G401.6 (cell line): Measurements from ENCODE around the gene NEMP1.
A peak's percentile ranks its signal among the peaks of the same experiment; 100 is the strongest.
"Not testable (repeated sequence)": the region's sequence is repeated elsewhere in the genome, so short reads cannot be mapped to it uniquely, and the experiment has no call there.

Source experiments
- FAIRE-seq: peaks from 2 replicates; lab custom pipeline; 2012; peaks lifted over from hg19 to GRCh38; lab: Jason Lieb, UNC

Gene NEMP1, protein sequence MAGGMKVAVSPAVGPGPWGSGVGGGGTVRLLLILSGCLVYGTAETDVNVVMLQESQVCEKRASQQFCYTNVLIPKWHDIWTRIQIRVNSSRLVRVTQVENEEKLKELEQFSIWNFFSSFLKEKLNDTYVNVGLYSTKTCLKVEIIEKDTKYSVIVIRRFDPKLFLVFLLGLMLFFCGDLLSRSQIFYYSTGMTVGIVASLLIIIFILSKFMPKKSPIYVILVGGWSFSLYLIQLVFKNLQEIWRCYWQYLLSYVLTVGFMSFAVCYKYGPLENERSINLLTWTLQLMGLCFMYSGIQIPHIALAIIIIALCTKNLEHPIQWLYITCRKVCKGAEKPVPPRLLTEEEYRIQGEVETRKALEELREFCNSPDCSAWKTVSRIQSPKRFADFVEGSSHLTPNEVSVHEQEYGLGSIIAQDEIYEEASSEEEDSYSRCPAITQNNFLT

DNA sequence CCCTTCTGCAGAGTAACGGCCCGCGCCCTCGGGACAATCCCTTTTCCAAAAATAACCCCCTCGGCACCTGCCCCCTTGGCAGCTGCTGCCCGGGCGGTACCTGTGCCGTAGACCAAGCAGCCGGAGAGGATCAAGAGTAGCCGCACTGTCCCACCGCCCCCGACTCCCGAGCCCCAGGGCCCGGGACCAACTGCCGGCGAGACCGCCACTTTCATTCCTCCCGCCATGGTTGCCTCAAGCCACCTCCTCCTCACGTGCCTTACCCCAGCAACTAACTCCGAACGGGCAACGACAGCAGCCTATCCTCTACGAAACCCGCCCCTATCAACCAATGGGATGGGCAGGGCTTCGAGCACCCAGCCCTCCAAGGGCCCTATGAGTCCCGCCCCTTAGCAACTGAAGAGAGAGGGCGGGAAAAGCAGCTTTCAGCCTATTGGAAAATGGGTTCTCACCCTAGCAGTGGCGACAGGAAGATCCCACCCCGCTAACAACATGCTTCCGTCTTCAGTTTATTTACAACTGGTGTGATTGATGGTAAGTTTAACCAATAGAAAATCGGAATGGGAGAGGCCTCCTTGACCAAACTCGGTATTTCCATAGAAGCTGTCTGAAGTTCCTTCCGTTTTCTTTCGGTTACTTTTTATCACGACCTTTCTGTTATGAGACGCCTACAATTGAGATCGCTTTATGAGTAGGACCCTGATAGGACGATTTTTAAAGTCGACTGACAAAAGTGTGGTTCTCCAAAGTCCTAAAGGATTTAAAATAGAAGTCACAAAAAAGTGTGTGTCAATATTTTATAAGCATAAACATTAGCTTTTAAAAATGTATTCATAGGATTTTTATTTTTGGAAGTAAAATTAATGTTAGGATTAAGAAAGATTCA, at the start of gene NEMP1:
Gene NEMP1, minus strand, starts transcription at position 273 of the 886 bp plus-strand sequence. Its CDS starts 46 bp downstream, at position 227.
- FAIRE-seq, result peak; percentile 100

DNA sequence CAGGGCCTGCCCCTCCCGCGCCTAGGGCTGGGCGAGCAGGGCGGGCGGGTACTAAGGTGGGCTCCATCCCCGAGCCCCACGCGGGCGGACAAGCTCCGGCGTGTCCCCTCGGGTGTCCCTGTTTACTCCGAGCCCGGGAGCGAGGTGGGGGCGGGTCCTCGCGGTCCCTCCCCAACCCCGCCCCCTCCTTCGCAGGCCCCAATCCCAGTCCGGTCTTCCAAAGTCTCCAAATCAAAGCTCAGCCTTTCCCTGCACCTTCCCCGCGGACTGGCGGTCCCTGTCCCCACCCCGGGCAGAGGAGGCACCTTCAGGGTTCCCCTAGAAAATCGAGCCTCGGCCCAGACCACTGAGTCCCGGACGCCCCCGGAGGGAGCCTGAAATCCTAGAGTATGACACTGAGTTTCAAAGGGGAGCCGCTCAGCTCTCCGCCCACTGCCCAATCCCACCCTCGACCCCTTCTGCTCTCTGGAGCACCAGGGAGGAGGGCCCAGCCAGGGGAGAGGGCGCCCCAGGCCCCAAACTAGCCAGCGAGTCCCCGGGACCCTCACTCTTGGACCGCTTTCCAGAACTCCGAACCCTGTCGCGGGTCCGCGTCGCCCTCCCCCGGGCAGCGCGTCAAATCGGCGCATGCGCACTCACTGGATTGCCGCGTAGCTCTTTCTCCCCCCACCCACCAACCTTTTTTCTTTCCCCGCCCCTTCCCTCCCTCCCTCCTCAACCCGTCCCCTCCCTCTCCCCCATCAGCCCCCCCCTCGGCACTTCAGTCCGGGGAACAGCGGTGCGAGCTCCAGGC, 49.3 kb upstream of the NEMP1 start, which contains the start of gene LRP1:
Gene LRP1, plus strand, starts transcription at position 758 of the 793 bp plus-strand sequence. CDS start 482 bp downstream, outside the sequence.
- no peak for FAIRE-seq

DNA sequence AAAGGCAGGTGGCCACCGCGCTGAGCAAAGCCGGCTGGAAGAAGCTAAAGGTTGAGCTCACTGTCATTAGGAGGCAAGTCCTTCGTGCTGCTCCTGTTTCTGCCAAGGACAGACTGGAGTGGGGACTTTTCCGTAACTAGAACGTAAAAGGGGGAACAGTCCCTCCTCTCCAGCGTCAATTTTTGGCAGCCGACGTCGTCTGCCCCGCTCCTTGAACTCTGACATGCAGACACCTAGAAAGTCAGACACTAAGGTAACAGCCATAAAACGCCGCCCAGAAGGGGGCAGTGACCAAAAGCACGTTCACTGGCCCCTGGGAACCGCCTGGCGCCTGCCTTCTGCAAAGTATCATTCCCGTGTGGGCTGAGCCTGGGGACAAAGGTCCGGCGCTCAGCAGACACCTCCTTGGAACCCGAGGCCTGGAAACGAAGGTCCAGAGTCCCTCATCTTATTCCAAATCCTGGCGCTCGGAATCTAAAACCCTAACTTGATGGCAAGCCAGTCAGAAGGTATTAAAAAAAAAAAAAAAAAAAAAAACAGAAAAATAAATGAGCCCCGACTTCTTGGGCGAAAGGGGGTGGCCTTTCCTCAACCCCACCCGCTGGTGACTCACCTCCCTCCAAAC, 48.6 kb upstream of the NEMP1 start:
- no peak for FAIRE-seq

DNA sequence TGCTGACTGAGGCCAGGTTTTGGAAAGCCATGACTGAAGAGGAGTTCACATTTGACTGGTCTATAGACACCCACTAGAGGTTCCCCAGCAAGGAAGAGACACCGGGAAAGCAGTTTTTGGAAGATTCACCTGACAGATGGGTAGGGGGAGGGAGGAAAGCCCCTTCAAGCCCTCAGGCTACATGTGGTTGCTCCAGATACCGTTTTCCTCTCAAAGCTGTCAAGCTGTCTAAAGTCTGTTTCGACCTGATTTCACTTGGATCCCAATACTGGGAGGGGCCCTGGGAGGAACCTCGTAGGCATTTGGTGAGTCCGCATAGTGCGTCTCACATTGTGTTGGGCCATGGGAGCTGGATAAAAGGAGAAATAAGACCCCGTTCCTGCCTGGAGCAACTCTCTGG, 48.0 kb upstream of the NEMP1 start:
- FAIRE-seq, result no peak

DNA sequence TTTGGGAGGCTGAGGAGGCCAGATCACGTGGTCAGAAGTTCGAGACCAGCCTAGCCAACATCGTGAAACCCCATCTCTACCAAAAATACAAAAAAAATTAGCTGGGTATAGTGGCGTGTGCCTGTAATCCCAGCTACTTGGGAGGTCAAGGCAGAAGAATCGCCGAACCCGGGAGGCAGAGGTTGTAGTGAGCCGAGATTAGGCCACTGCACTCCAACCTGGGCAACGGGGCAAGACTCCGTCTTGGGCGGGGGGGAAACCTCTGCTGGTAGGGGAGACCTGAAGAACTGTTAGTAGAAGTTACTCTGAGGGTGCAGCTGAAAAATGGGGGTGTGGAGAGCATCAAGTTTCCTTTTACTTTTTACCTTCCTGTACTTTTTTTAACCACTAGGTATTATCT, 47.5 kb upstream of the NEMP1 start:
- FAIRE-seq, result no peak

DNA sequence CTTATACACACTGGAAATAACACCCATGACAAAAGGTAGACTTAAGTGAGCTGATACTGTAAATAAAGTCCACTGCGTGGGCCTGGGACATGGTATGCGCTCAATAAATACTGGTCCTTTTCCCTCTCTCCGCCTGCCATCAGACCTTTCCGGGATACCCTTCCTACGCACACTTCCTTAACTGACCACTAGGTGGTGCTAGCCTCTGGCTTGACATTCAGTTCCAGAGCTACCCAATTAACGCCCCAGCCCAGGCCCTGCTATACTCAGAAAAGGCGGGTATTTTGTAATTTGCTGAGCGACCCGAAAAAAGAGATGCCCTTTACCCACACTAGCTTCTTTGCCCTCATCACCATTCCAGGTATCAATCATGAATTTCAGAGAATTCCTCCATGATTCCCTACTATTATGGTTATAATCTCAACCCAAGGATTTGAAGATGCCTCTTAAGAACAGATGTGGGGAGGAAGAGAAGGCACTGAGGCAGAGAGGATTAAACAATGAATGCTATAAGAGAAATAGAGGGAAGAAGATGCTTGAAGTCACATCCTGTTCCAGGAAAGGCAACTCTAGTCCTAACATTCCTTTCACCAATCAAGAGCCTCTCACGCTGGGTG, 45.8 kb upstream of the NEMP1 start:
- FAIRE-seq, result peak; percentile 39

DNA sequence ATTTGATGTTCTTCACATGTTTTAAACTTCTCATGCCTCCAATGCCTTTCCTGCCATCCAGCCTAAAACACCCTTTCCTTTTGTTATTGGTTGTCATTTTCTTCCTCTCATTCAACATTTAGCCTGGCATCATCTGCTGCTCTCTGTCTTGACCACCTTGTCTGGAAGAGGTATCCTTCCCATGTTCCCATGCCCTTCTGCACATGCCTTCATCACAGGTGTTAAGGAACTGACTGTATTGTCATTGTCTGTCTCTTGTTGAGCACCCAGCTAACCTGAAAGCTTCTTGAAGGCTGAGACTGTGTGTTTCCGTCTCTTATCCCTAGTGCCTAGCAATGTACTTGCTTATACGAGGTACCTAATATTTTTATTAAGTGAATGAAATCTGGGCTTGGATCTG, 45.2 kb upstream of the NEMP1 start:
- FAIRE-seq, result no peak

DNA sequence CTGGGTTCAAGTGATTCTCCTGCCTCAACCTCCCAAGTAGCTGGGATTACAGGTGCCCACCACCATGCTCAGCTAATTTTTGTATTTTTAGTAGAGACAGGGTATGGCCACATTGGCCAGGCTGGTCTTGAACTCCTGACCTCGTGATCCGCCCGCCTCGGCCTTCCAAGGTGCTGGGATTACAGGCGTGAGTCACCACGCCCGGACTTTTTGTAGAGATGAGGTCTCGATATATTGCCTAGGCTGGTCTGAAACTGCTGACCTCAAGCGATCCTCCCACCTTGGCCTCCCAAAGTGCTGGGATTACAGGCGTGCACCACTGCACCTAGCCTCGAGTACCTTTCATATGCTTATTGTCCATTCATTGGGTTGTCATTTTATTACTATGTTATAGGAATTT, 42.1 kb upstream of the NEMP1 start:
- not testable (repeated sequence) for FAIRE-seq

DNA sequence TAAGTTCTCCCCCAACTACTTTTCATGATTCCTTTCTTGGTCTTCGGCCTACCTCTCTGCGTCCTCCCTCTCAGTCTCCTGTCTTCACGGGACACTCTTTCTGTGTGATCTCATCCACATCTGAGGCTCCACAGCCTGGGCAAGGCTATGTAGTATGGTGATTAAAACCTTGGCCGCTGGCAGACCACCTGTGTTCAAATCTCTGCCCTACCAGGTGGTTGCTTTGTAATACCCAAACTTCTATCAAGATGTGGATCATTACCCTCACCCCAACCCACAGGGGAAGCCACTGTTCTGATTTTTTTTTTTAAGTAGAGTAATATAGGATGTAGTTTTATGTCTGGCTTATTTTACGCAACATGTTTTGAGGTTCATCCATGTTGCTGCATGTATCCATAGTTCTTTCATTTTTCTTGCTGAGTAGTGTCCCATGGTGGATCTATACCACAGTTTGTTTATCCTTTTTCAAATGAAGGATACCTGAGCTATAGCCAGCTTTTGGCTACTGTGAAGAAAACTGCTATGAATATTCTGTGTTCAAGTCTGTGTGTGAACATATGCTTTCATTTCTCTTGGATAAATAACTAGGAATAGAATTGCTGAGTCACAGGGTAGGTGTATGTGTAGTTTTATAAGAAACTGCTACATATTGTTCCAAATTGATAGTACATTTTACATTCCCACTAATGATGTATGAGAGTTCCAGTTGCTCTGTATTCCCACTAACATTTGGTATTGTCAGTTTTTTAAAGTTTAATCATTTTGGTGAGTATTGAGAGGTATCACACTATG, 40.9 kb upstream of the NEMP1 start:
- FAIRE-seq, result no peak

DNA sequence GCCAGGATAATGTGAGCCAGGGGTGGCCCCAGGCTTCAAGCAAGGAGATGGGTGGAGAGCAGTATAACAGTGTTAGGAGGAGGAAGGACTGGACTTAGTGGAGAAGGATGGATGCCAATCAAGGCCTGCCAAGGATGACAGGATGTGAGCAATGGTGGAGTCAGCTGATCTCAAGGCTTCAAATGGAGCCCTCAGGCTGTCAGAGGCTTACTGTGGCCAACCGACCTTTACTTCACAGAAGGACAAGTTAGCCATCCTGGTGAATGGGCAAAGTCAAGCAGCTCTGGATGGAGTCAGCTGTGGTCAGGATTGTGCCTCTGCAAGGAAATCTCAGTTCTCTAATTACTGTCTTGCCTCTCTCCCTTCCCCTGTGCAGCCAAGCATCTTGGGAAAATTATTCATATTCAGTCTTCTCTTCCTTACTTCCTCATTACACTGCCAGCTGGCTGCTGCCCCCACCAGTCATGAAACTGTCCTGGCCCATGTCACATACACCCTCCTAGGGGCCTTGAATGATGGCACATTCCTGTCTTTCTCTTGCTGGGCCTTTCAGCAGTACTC, 40.2 kb upstream of the NEMP1 start:
- no peak for FAIRE-seq

DNA sequence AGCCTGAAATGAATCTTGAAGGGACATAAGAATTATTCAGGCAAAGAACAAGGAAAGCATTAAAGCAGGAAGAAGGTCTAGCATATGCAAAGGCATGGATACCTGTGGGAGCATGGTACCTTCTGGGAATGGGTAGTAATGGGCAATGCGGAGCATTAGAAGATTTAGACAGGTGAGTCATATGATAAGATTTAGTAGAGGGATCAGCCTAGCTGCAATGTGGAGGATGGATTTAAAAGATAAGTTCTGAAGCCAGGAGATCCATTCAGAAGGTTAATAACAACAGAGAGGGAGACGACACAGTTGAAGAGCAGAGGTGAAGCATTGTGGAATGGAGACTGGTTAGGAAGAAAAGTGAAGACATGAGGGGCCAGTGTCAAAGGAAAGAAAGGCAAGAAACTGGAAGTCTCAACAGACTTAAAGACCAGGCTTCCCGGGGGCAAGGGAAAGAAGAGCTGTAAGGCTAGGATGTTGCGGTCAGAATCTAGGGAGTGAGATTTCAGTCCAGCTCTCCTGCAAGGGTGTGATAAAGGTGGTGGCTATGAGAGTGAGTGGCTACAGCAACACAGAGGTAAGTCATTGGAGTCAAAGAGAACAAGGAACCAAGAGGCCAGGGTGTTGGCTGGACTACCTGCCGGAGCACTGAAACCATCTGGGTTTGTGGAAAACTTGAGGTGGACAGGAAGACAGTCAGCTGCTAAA, 38.1 kb upstream of the NEMP1 start:
- no peak for FAIRE-seq

DNA sequence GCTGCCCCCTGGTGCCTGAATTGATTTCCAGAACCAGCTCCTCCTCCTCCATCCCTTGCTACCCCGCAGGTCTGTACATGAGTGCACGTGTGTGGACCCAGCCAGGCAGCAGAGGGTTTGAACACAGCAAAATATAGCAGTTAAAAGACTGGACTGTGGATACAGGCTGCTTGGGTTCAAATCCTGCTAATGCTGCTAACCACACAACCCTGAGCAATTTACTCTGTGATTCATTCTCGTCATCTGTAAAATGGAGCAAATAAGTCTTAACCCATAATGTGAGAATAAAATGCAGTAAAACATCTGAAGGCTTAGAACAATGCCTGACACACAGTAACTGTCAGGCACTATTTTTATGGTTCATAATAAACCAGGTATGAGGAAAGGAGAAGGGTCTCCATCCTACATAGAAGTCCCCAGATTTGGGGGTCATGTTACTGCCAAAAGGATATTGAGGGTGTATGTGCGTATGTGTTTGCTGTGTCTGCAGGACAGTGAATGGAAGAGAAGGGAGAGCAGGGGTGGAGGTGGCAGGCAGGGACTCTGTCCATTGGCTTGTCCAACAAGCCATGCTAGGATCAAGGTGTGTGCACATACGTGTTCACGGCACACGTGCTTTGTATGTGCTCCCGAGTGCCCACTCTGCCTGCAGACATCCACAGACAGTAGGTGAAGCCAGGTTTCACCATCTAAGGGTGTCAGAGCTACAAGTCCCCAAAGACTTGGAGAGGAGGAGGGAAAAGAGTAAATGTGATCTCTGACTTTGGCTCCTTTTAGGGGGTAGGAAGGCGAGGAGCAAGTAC, 34.1 kb upstream of the NEMP1 start:
- no peak for FAIRE-seq

DNA sequence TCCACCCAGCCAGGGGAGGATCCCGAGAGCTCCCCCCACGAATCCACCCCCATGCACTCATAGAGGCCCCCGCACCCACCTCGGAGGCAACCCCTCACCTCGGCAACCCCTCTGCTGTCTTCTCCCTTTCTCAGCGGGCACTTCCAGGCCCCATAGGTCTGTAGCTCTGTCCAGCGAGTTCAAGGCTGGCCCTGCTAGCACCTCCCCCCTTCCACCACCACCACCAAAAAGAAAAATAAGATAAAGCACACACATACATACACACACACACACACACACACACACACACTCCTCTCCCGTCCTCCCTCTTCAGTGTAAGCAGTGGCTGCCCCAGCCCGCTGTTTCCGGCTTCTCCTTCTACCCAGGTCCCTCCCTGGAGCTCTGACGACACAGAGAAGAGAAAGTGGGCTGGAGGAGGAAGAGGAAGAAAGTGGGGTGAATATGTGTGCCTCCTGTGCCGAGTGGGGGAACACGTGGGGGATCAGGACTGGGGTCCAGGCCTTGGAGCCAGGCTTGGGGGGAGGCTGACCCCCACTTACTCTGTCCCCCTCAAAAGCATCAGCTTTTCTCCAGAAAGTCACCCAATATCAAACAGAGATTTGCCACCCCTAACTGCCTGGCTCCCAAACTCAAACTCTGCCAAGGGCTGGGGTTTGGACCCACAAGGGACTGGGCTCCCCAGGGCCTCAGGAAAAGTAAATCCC, 32.6 kb upstream of the NEMP1 start, which contains the start of gene STAT6:
Gene STAT6, minus strand, starts transcription at position 332 of the 704 bp plus-strand sequence. CDS start 3,084 bp downstream, outside the sequence.
- FAIRE-seq, result no peak

DNA sequence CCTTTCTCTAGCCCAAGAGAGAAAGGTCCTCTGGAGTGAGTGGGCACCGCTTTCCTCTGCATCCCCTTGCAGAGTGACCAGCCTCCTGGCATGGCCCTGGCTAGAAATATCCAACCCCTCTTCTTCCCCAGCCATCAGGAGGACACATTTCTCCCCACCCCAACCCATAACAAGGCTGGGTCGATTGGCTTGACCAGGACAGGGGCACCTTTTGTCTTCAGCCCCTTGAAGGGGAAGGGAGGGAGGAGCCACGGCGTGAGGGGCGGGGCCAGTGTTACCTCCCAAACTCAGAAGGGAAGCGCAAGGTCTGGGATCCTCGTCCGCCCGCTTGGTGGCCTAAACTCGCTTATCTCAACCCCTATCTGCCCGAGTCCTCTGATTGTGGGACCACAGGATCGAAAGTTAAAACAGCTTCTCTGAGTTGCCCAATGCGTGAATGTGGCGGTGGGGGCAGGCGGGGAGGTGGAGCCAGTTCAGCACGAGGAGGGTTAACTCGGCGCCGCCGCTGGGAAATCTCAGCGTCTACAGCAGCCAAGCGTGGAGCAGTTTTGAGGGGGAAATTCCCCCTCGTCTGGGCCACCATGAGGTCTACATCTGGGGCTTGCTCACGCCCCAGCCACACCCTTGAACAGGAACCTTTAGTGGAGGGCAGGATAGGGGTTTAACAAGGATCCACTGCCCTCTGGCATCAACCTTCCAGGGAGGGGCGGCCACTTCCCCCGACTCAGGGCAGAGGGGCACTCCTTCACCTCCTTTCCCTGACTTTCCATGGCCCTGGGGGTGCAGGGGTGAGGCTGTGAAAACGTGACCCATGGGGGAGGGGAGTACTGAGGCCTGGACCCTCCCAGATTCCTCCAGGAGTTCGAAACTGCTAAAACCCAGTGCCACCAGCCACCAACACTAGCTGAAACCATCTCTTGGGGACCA, 31.8 kb upstream of the NEMP1 start:
- FAIRE-seq, result no peak

DNA sequence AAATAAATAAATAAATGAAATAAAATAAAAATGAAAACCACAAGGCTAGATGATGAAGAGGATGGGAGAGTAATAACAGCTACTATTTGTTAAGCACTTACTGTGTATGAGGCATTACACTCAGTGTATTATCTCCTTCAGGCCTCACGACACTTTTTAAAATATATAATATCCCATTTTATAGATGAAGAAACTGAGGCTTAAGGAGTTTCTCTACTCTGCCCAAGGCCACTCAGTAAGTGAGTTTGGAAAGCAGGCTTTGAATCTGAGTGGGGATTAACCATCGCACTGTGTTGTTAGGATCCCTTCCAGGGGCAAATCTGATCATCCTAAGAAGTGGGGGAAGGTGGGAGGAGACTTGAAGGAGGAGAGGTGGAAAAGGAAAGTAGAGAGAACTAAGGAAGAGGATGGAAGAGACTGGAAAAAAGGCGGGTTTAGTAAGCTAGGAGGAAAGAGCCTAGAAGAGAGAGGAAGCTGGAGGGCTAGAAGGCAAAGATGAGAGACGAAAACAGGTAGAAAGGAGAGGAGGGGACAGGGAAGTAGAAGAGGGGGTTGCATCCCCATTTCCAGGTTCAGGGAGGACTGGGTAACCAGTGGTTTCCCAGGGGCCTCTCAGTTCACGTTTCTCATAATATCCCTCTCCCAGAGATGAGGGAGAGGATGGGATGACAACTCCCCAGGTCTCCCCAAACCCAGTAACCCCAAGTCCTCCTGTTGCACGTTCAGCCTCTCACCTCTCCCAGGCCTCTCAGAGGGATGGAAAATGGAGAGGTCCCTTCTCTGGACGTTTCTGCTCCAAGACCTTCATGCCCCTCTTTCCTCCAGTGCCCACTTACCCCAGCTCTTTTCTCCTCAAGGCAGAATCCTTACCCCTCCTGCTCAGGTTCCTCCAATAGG, 30.9 kb upstream of the NEMP1 start:
- no peak for FAIRE-seq
